Measurements from ENCODE around the gene CALCR. TPM values are rescaled to one million over a fixed set of nuclear protein-coding genes. Genes with fewer than 3 reads are reported as not detected.

The CALCR gene
- polyA plus RNA-seq, 2 of the 4 experiments (the other 2 are of a cell fraction) = 0.06 TPM; not detected in 1

- CTCF ChIA-PET = interaction anchor here (1.6 to 2.6 kb wide), 2 partner anchors 13 to 219 kb away, joined by 3 to 19 read pairs; no protein-coding TSS in a partner anchor
- Histone ChIP-seq H3K4me1 (0 out of 3 replicates have a peak, but pooled peaks cover 3% of the 10 kb centered on the region), H3K4me3 (no peak overlapping the region), H3K4me2 (no peak overlapping the region), H3K27ac (no peak overlapping the region), H3K9me3 (no peaks in the 10 kb centered on the region)
- POLR2A ChIA-PET = no interaction called here
- ATAC-seq (no peak), FAIRE-seq (no peak), DNase-seq (ENCODE audit: low read depth in 1 of 2, low spot score in 1 of 2) (no peak)
- no peak for TF ChIP-seq HOXA7 (CRISPR knock-in tag; IDR thresholded peaks at IDR 0.05)
- TF ChIP-seq SREBF2 (IDR thresholded peaks at IDR 0.05) = no peak
Measured at GRCh38 chr7:93620057-93620456, 45.5 kb upstream of the CALCR start.

- POLR2A ChIA-PET = no interaction called here
- peak in 1 of 2 experiments; percentile 2 for DNase-seq (ENCODE audit: low read depth in 1 of 2, low spot score in 1 of 2)
- no peaks in the 10 kb centered on the region for H3K9me3 ChIP-seq
- H3K4me3 ChIP-seq = no peak overlapping the region
- ATAC-seq = peak in 1 of 2 experiments; percentile 57; a peak in 2 of 6 replicates
- FAIRE-seq = no peak
- TF ChIP-seq RAD21 (conservative IDR thresholded peaks at IDR 0.05 in 1 of 2, IDR thresholded peaks at IDR 0.05 in 1 of 2) (peak in 1 of 2 experiments; percentile 4; a peak in 1 of 5 replicates), GATA3 (IDR thresholded peaks at IDR 0.05; ENCODE audit: borderline replicate concordance) (no peak)
- no peak overlapping the region for H3K4me2 ChIP-seq
- H3K4me1 ChIP-seq = no peaks in the 10 kb centered on the region
- H3K27ac ChIP-seq = no peak overlapping the region
- CTCF ChIA-PET = interaction anchor here (1.0 kb wide), 1 partner anchor 11 kb away, joined by 3 read pairs; no protein-coding TSS in a partner anchor
- 45% methylated on average over 1 of the region's 1 CpG for whole genome bisulfite sequencing (ENCODE audit: missing lambda C conversion rate)
Measured at GRCh38 chr7:93601363-93601762, 26.8 kb upstream of the CALCR start.

GRCh38 chr7:93594250-93594649 is 19.7 kb upstream of the CALCR start:
- ChIA-PET CTCF (interaction anchor here (1.3 kb wide), 1 partner anchor 28 kb away, joined by 3 read pairs; no protein-coding TSS in a partner anchor), POLR2A (no interaction called here)
- Histone ChIP-seq H3K4me2 (no peak overlapping the region), H3K4me3 (no peak overlapping the region), H3K4me1 (no peaks in the 10 kb centered on the region), H3K27ac (no peak overlapping the region), H3K9me3 (no peaks in the 10 kb centered on the region)
- no peak for DNase-seq (ENCODE audit: low read depth in 1 of 2, low spot score in 1 of 2)
- TF ChIP-seq TP53 (CRISPR knock-in tag; IDR thresholded peaks at IDR 0.05) (no peak), EHF (CRISPR knock-in tag; IDR thresholded peaks at IDR 0.05) (no peak), CHD4 (IDR thresholded peaks at IDR 0.05; ENCODE audit: borderline replicate concordance) (no peak), EP300 (IDR thresholded peaks at IDR 0.05) (no peak), FOXS1 (CRISPR knock-in tag; IDR thresholded peaks at IDR 0.05) (no peak), RARB (CRISPR knock-in tag; IDR thresholded peaks at IDR 0.05) (no peak), MAX (IDR thresholded peaks at IDR 0.05) (no peak), E2F6 (IDR thresholded peaks at IDR 0.05; ENCODE audit: borderline replicate concordance, low read depth) (no peak), REST (IDR thresholded peaks at IDR 0.05) (no peak), ATOH8 (CRISPR knock-in tag; IDR thresholded peaks at IDR 0.05; ENCODE audit: low read depth) (no peak), BHLHE40 (IDR thresholded peaks at IDR 0.05; ENCODE audit: low read depth, low read length) (no peak), ESRRA (IDR thresholded peaks at IDR 0.05; ENCODE audit: borderline replicate concordance, low read length) (no peak), POLR2A (IDR thresholded peaks at IDR 0.05; ENCODE audit: low read length) (no peak), SREBF2 (IDR thresholded peaks at IDR 0.05) (no peak), ZNF302 (CRISPR knock-in tag; IDR thresholded peaks at IDR 0.05) (no peak), TFCP2L1 (CRISPR knock-in tag; IDR thresholded peaks at IDR 0.05) (no peak), KDM1A (IDR thresholded peaks at IDR 0.05; ENCODE audit: low read depth) (no peak), NPAS2 (CRISPR knock-in tag; IDR thresholded peaks at IDR 0.05; ENCODE audit: borderline replicate concordance) (no peak)
- no peak for FAIRE-seq
- no peak for ATAC-seq
- WGBS (ENCODE audit: missing lambda C conversion rate) = 54% methylated on average over 1 of the region's 1 CpG
